Heart left ventricle (tissue), 16 donors: Measurements from ENCODE around the gene OR14C36. TPM values are rescaled to one million over a fixed set of nuclear protein-coding genes. Genes with fewer than 3 reads are reported as not detected.

ENCODE experiments used
- ATAC-seq, 4 donors: fragments of 200-7000 bp; cut with Tn5 transposase; one replicate each; pipeline ENCODE4 v1.9.1; 2020 to 2022; ENCODE audit warnings: moderate library complexity in 4 of 4, mild to moderate bottlenecking in 3 of 4, moderate number of reproducible peaks in 1 of 4
- DNase-seq, 5 donors: peaks; one replicate each; pipeline ENCODE4 v3.0.0-alpha.2; 2020
- H3K27ac ChIP-seq, 12 donors: fragments of 200-600 bp; sonication (generic) in 4 of 12; one replicate each; pipeline versions ENCODE4 v1.5.0 to v1.8.0; 2016 to 2022; ENCODE audit warnings: mild to moderate bottlenecking in 2 of 12
- H3K27me3 ChIP-seq, 9 donors: fragments of 200-600 bp; sonication (generic) in 2 of 9; one replicate each; pipeline versions ENCODE4 v1.5.1 to v1.8.0; 2016 to 2022; ENCODE audit warnings: mild to moderate bottlenecking in 3 of 9
- H3K36me3 ChIP-seq, 9 donors: fragments of 200-600 bp; sonication (generic) in 2 of 9; one replicate each; pipeline versions ENCODE4 v1.5.0 to v1.8.0; 2018 to 2022; ENCODE audit warnings: mild to moderate bottlenecking in 2 of 9
- H3K4me1 ChIP-seq, 12 donors: fragments of 200-600 bp; sonication (generic) in 4 of 12; one replicate each; pipeline versions ENCODE4 v1.5.0 to v1.8.0; 2016 to 2022; ENCODE audit warnings: mild to moderate bottlenecking in 3 of 12
- H3K4me3 ChIP-seq, 12 donors: fragments of 200-600 bp; sonication (generic) in 4 of 12; one replicate each; pipeline versions ENCODE4 v1.5.0 to v1.8.0; 2017 to 2022; ENCODE audit warnings: mild to moderate bottlenecking in 9 of 12, moderate library complexity in 4 of 12
- H3K9me3 ChIP-seq, 12 donors: fragments of 200-600 bp; sonication (generic) in 4 of 12; one replicate each; pipeline versions ENCODE4 v1.5.0 to v1.8.0; 2016 to 2022; ENCODE audit warnings: mild to moderate bottlenecking in 1 of 12
- POLR2A ChIP-seq, 2 donors: fragments of 450-650 bp; IDR thresholded peaks; one replicate each; pipeline ENCODE4 v1.6.1; 2017; ENCODE audit warnings: antibody characterized with exemption in 2 of 2, mild to moderate bottlenecking in 2 of 2, moderate library complexity in 2 of 2
- WGBS, 4 donors: extraction: QIAGEN DNeasy Blood & Tissue Kit in 2 of 4; methylation state at CpG; one replicate each; pipeline versions ENCODE4 v1.1.5 to v1.1.7; 2013 to 2018; 5-methylcytosine and 5-hydroxymethylcytosine counted together
- intact Hi-C, 10 donors: fragments of 100-400 bp; cut with DNase I; formaldehyde crosslinking; loops; one replicate each; pipeline versions ENCODE4 v1.11.1 to v1.14.2; 2022
- polyA plus RNA-seq, 2 donors: library from polyadenylated mRNA; stranded (reverse); fragments of 200-250 nt; gene quantifications; one replicate each; pipeline ENCODE4 v1.2.3, GENCODE V29; 2013
- total RNA-seq, 9 donors: library from RNA; depleted of rRNA in 2 of 9; stranded (reverse); fragments of >200 nt in 2 of 9; fragmentation: NEBNext Ultra II Directional in 3 of 9; extraction: Animal tissue kit (Norgen Biotek cat#: 25700) in 3 of 9; gene quantifications; one replicate each; pipeline versions ENCODE4 v1.1.0 to v1.2.4, GENCODE V29; 2016 to 2023
- TF ChIP-seq, protein P1 (sequence below), 12 donors: fragments of 200-600 bp; sonication (generic) in 4 of 12; IDR thresholded peaks; one replicate each; pipeline versions ENCODE4 v1.5.0 to v1.8.0; 2018 to 2022; ENCODE audit warnings: antibody characterized with exemption in 12 of 12, mild to moderate bottlenecking in 5 of 12
- donor health status: ischemic (EF 13 %, LVEDD 7.1; RV severe dilation, severe dysfunction).
- donor health status: healthy with polysubstance abuse.
- donor health status: DM: no; HTN: yes; CAD: no.
- donor health status: DM: no; HTN: no; CAD: no.
- donor health status: ischemic (EF 25% LVEDD 6.9; RV normal size, moderate dysfunction).
- donor health status: ischemic (EF 25% LVEDD 5.7; RV mildly dilated, moderate dysfunction).
- donor health status: healthy.
- donor health status: DM: yes; HTN: yes; CAD: no.
- donor health status: ischemic (EF 35%, LVEDD 5.7; RV mildly dilated, moderate dysfunction).
- donor health status: nonischemic (EF 11% LVEDD 7.7; RV severe dilation, severe dysfunction).
- donor health status: DM: yes; HTN: yes; CAD: no.
- donor health status: PGD.
- donor health status: ischemic (EF 29% LVEDD 5.4; RV normal size, mild dysfunction).
- donor health status: nonischemic (EF 23%, LVEDD 6.1; RV moderate dilation, normal function).

OR14C36 gene
- total and polyA plus RNA-seq, 11 donors = not detected

DNA sequence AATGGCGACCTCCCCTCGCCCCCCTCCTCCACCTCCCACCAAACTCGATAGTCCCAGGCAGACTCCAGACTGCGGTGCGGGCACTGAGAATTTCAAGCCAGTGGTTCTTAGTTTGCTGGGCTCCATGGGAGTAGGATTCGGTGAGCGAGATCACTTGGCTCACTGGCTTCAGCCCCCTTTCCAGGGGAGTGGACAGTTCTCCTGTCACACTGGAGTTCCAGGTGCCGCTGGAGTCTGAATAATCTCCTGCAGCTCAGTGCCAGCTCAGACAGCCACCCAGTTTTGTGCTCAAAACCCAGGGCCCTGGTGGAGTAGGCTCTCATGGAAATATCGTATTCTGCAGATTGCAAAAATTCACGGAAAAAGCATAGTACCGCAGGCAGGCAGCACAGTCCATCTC lies 31.8 kb upstream of the OR14C36 start:
- intact Hi-C loops = no loop called here
- ATAC-seq (no peak), DNase-seq (no peak)
- no peak overlapping the region for H3K4me3 ChIP-seq
- H3K4me1 ChIP-seq = no peaks in the 10 kb centered on the region
- 79 to 88% (median 82%) methylated on average over 8 to 11 of the region's 11 CpGs for WGBS, 4 donors
- H3K36me3 ChIP-seq = no peaks in the 10 kb centered on the region
- TF ChIP-seq, protein P1, sequence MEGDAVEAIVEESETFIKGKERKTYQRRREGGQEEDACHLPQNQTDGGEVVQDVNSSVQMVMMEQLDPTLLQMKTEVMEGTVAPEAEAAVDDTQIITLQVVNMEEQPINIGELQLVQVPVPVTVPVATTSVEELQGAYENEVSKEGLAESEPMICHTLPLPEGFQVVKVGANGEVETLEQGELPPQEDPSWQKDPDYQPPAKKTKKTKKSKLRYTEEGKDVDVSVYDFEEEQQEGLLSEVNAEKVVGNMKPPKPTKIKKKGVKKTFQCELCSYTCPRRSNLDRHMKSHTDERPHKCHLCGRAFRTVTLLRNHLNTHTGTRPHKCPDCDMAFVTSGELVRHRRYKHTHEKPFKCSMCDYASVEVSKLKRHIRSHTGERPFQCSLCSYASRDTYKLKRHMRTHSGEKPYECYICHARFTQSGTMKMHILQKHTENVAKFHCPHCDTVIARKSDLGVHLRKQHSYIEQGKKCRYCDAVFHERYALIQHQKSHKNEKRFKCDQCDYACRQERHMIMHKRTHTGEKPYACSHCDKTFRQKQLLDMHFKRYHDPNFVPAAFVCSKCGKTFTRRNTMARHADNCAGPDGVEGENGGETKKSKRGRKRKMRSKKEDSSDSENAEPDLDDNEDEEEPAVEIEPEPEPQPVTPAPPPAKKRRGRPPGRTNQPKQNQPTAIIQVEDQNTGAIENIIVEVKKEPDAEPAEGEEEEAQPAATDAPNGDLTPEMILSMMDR (IDR thresholded peaks at IDR 0.05) = no peak
- TF ChIP-seq POLR2A (IDR thresholded peaks at IDR 0.05) = no peak
- H3K9me3 ChIP-seq = peaks cover 0 to 16% (median 0%) of the 10 kb centered on the region in 12 donors
- H3K27me3 ChIP-seq = no peaks in the 10 kb centered on the region
- H3K27ac ChIP-seq = no peak overlapping the region

GRCh38 chr1:248324468-248324867 lies 24.1 kb upstream of the OR14C36 start, which contains the start of gene OR2M7:
Gene OR2M7, minus strand, starts transcription at chr1:248324568. Its CDS starts 0 bp downstream, at chr1:248324568.
- Histone ChIP-seq H3K4me1 (no peaks in the 10 kb centered on the region), H3K9me3 (peaks cover 0 to 5% (median 0%) of the 10 kb centered on the region in 12 donors), H3K36me3 (no peaks in the 10 kb centered on the region), H3K27ac (no peak within 1 kb of the TSS), H3K27me3 (no peaks in the 10 kb centered on the region), H3K4me3 (no peak within 1 kb of the TSS)
- ATAC-seq (no peak), DNase-seq (no peak)
- intact Hi-C loops = no loop called here
- 78 to 88% (median 87%) methylated on average over 1 of the region's 1 CpG for WGBS, 4 donors
- TF ChIP-seq, protein P1 (IDR thresholded peaks at IDR 0.05) = no peak
- TF ChIP-seq POLR2A (IDR thresholded peaks at IDR 0.05) = no peak

DNA sequence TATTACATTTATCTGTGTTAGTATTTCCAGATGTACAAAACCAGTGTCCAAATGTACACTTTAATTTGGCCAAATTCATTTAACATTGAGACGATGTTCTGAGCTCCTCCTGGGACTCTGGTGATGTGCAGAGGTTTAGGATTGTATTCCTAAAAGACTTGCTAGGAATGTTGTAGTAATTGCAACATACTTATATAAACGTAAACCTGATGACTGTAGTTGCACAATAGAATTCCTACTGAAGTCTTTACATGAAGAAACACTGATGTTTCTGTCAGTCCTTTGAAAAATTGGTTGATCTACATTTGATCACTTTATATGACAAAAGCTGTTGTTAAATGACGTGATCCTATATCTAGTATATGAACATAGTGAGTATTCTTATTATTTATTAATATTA lies 5.1 kb upstream of the OR14C36 start:
- no peak for TF ChIP-seq POLR2A (IDR thresholded peaks at IDR 0.05)
- DNase-seq (no peak), ATAC-seq (no peak)
- intact Hi-C loops = no loop called here
- H3K27me3 ChIP-seq = no peaks in the 10 kb centered on the region
- no peaks in the 10 kb centered on the region for H3K9me3 ChIP-seq
- no peaks in the 10 kb centered on the region for H3K36me3 ChIP-seq
- no peak overlapping the region for H3K4me3 ChIP-seq
- WGBS, 4 donors = 39 to 48% (median 43%) methylated on average over 3 of the region's 3 CpGs
- H3K27ac ChIP-seq = no peak overlapping the region
- no peaks in the 10 kb centered on the region for H3K4me1 ChIP-seq

- H3K4me3 ChIP-seq = no peak overlapping the region
- peaks cover 0 to 11% (median 0%) of the 10 kb centered on the region in 12 donors for H3K9me3 ChIP-seq
- WGBS, 4 donors = 63 to 76% (median 68%) methylated on average over 3 of the region's 3 CpGs
- H3K36me3 ChIP-seq = no peaks in the 10 kb centered on the region
- intact Hi-C loops = no loop called here
- no peaks in the 10 kb centered on the region for H3K27me3 ChIP-seq
- ATAC-seq (no peak), DNase-seq (no peak)
- TF ChIP-seq, protein P1 (IDR thresholded peaks at IDR 0.05) = no peak
- no peak for TF ChIP-seq POLR2A (IDR thresholded peaks at IDR 0.05)
- H3K27ac ChIP-seq = no peak overlapping the region
- H3K4me1 ChIP-seq = no peaks in the 10 kb centered on the region
Observed at GRCh38 chr1:248359415-248359814, 10.8 kb downstream of the OR14C36 start.

DNA sequence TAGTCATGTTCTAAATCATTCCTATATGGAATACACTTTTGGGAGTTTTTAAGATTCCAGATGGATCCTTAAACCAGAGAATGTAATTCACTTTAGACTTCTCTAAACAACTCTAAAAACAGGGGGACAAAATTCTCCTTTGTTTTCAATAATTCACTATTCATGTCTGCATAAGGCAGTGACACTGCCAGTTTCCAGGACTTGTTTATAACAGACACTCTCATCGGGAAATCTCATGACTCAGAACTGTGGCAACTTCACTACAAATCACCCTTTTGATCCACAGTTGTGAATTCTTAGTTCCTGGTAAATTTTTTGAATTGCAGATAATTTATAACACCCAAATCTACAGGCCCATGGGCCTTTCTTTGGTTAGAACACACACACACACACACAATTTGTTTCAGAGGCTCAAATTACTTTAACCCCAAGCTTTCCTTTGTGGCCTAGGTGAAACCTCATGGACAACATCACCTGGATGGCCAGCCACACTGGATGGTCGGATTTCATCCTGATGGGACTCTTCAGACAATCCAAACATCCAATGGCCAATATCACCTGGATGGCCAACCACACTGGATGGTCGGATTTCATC lies 12.6 kb downstream of the OR14C36 start, which contains the start of gene OR2T4:
Gene OR2T4 (plus strand): TSS at position 545 of the 595 bp plus-strand sequence. CDS start 0 bp downstream, at position 545.
- Histone ChIP-seq H3K27ac (no peak within 1 kb of the TSS), H3K4me1 (no peaks in the 10 kb centered on the region), H3K4me3 (no peak within 1 kb of the TSS), H3K36me3 (no peaks in the 10 kb centered on the region), H3K27me3 (no peaks in the 10 kb centered on the region), H3K9me3 (peaks cover 0 to 16% (median 3%) of the 10 kb centered on the region in 12 donors)
- DNase-seq = no peak
- intact Hi-C loops = no loop called here
- 29 to 49% (median 38%) methylated on average over 3 of the region's 3 CpGs for whole genome bisulfite sequencing, 4 donors
- no peak for ATAC-seq
- TF ChIP-seq, protein P1 (IDR thresholded peaks at IDR 0.05) = no peak
- TF ChIP-seq POLR2A (IDR thresholded peaks at IDR 0.05) = no peak
